ENCODE results near the gene PDE4D.

DNA sequence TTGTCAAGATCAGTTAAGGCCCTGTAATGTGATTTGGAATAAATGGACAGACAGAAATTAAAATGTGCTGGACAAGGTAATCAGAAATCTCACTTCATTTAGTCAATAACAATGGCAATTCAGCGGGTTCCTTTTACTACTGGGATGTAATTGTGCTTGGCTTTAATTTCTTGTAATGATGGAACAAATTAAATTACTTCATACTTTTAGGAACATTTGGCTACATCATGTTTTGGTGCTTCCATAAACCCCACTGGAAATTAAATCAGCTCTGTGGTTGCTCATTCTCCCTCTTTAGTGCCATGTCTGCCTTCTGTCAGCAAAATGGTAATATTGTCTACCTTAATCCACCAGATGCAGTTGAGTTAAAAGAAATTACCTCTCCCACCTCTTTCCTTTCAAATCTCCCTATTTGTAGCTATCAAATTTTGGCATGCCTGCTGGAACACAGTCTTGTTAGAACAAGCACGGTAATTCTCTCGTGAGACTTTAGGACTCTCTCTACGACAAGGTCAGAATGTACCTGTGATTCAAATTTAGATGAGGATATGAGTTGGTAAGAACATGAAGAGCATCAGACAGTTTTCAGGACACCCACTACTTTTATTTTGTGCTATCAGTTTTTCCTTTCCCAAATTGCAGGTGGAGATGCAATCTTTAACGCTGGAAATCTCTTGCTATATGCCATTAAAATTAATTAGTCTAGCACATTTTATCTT is 834.4 kb downstream of the PDE4D start:
- TF ChIP-seq, protein P1, sequence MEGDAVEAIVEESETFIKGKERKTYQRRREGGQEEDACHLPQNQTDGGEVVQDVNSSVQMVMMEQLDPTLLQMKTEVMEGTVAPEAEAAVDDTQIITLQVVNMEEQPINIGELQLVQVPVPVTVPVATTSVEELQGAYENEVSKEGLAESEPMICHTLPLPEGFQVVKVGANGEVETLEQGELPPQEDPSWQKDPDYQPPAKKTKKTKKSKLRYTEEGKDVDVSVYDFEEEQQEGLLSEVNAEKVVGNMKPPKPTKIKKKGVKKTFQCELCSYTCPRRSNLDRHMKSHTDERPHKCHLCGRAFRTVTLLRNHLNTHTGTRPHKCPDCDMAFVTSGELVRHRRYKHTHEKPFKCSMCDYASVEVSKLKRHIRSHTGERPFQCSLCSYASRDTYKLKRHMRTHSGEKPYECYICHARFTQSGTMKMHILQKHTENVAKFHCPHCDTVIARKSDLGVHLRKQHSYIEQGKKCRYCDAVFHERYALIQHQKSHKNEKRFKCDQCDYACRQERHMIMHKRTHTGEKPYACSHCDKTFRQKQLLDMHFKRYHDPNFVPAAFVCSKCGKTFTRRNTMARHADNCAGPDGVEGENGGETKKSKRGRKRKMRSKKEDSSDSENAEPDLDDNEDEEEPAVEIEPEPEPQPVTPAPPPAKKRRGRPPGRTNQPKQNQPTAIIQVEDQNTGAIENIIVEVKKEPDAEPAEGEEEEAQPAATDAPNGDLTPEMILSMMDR (IDR thresholded peaks at IDR 0.05) = no peak
- TF ChIP-seq POLR2A (IDR thresholded peaks at IDR 0.05) (no peak), EP300 (IDR thresholded peaks at IDR 0.05) (no peak)

Data from tibial nerve (tissue), 4 donors.